Fibroblast of pulmonary artery (primary cell): ENCODE data around the gene KCNK17.

Source experiments
- DNase-seq: peaks from one replicate; pipeline ENCODE4 v3.0.0-alpha.2; 2010; ENCODE audit warnings: low read depth
- H3K4me3 ChIP-seq: replicated peaks from 2 replicates; pipeline ENCODE4 v1.5.1; 2011; ENCODE audit warnings: low read depth, mild to moderate bottlenecking, control low read depth, low read length, moderate library complexity
- CTCF ChIP-seq: IDR thresholded peaks from 2 replicates; pipeline ENCODE4 v1.5.1; 2011; ENCODE audit warnings: mild to moderate bottlenecking, control low read depth, low read length, inconsistent platforms; ENCODE audit errors: missing control alignments

The KCNK17 gene

GRCh38 chr6:39273406-39273821 lies 40.8 kb downstream of the KCNK17 start:
- no peak for DNase-seq
- H3K4me3 ChIP-seq, result no peak overlapping the region
- TF ChIP-seq CTCF, result no peak

- TF ChIP-seq CTCF, result no peak
Observed at GRCh38 chr6:39269961-39270360, 44.3 kb downstream of the KCNK17 start.

GRCh38 chr6:39268721-39269120 lies 45.5 kb downstream of the KCNK17 start:
- no peak for TF ChIP-seq CTCF
- no peak for DNase-seq
- no peak overlapping the region for H3K4me3 ChIP-seq

More at GRCh38 chr6:39269961-39270360, 44.3 kb downstream of the KCNK17 start:
- DNase-seq, result no peak
- no peak overlapping the region for H3K4me3 ChIP-seq

- no peak overlapping the region for H3K4me3 ChIP-seq
- TF ChIP-seq CTCF, result no peak
- no peak for DNase-seq
Observed at GRCh38 chr6:39268171-39268570, 46.0 kb downstream of the KCNK17 start.

- no peak for DNase-seq
- TF ChIP-seq CTCF, result no peak
- H3K4me3 ChIP-seq, result no peak overlapping the region
Observed at GRCh38 chr6:39266782-39267355, 47.4 kb downstream of the KCNK17 start.

GRCh38 chr6:39266375-39266774 lies 47.8 kb downstream of the KCNK17 start:
- no peak overlapping the region for H3K4me3 ChIP-seq
- DNase-seq, result no peak
- TF ChIP-seq CTCF, result no peak

- H3K4me3 ChIP-seq, result no peak overlapping the region
- DNase-seq, result no peak
- TF ChIP-seq CTCF, result no peak
Observed at GRCh38 chr6:39263303-39264037, 50.7 kb downstream of the KCNK17 start.
